GOT3 (cell line): ENCODE measurements around the gene FHIT.

ENCODE experiments used
- DNase-seq: peaks from one replicate; lab custom pipeline; 2025; ENCODE audit warnings: mixed read lengths; lab: John Stamatoyannopoulos, UW

Gene FHIT

DNA sequence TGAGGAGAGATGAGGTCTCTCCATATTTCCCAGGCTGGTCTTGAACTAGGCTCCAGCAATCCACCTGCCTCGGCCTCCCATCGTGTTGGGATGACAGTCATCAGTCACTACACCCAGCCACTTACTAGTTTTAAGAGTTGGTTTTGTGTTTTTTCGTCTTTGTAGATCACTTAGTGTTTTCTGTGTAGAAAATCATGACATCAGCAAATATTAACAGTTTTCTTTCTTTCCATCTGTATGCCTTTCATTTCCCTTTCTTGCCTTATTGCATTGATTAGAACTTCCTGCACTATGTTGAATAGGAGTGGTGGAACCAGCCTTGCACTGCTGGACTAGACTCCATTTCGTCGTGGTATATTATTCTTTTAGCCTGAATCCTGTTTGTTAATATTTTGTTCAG, 415.5 kb downstream of the FHIT start:
- DNase-seq, result no peak

DNA sequence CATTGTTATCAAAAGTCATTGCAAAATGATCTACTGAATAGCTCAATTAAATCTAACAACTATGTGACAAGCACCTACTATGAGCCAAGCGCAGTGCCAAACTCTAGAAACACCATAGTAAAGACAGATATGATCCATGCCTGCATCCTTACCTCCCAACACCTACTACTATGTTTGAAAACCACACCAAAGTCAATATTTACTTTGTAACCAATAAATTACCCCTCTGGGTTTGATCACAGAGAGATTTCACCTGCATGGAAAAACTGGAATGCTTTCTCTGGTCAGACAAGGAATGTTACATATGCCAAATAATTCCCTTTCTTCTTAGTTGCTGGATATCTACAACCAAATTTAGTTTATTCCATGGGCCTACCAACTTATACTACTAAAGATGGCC, 422.2 kb downstream of the FHIT start:
- DNase-seq, result no peak

DNA sequence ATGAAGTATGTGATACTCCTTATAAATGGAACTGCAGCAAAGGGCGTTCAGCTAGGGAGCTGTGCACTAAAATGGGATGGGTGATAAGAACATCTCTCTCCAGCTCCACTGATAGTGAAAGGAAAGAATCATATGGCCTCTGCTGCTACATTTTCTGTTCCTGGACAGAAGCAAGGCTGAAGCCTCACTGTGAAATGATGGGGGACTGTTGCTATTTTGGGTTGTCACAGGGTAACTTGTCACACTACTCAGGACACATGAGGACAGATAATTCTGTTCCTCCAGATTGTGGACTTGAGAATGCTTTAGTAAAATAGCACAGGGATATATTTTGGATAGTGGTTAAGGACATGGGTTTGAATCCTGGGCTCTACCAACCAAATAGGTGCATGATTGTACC, 423.6 kb downstream of the FHIT start:
- DNase-seq, result no peak

DNA sequence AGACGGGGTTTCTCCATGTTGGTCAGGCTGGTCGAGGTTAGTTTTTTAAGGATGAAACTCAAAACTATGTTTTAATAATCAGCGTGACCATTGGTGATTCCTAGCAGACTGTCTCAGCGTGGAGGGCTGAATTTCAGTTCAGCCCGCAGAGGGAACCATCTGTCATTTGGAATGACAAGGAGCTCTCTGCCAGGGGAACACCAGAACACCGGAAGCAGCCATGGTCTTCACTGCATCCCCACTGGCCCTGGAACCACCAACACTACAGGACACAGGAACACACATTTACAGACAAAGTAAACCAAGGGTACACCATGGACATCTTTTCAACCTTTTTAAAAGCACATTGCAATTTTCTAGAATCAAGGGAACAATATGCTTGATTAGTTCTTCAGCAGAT, 424.7 kb downstream of the FHIT start:
- DNase-seq, result no peak

DNA sequence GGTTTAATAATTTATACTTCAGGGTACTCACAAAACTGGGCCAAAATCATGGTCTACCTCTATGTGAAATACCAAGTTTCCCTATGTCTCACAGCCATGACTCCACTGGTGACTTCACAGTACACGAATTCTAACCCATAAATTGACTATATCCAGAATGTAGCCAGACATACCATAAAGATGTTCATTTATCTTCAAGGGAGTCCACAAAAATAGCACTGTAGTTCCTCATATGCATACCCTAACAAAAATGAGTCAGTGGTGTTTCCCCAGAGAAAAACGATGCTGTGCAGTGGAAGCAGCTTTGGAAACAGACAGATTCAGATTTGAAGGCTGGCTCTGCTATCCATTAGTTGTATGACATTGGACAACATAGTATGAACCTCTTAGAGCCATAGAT, 438.8 kb downstream of the FHIT start:
- DNase-seq, result no peak

DNA sequence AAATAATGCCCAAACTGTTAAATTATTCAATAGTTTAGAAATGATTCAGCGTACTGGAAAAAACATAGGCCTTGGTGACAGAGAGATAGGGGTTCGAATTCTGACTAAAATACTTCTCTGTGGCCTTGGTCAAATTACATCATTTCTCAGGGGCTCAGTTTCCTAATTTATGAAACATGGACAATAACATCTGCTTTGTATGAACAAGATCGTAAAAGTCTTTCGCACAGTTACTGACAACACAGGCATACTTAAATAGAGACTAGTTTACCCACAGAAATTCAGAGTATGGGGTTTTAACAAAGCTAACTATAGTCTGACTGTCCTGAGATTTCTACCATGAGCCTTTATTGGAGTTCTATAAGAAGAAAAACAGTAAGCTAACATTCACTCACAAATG, 440.4 kb downstream of the FHIT start:
- no peak for DNase-seq

DNA sequence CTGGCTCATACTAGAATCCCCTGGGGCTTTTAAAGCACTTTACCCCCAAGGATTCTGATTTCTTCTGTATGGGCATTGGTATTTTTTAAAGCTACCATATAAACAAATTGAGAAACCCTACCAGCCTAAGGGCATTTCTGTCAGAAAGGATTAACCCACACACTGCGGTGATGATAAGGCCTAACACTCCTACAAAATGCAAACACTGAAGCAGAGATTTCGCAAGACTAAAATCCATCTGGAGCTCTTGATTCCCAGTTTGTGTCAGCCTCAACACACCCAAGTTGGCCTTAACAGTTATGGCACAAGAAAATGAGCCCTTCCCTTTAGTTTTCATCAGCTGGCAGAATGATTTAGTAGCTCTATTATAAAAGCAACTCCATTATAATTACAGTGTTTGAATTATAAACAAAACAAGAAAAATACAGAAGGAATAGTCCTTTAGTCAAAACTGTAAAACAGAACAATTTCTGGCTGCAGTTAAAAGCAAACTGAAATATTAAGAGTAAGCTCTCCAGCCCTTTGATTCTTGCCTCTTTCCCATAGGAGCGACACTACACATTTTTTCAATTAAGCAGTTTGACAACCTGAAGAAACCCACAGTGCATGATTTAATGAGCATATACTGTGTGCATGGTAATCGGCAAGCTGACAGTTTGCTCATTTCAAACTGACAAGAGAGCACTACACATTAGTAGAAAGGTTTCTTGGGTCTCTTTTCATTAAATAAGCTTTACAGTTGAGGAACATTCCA, 441.2 kb downstream of the FHIT start:
- DNase-seq, result no peak

GRCh38 chr3:60803216-60804173, 447.8 kb downstream of the FHIT start:
- DNase-seq, result no peak

DNA sequence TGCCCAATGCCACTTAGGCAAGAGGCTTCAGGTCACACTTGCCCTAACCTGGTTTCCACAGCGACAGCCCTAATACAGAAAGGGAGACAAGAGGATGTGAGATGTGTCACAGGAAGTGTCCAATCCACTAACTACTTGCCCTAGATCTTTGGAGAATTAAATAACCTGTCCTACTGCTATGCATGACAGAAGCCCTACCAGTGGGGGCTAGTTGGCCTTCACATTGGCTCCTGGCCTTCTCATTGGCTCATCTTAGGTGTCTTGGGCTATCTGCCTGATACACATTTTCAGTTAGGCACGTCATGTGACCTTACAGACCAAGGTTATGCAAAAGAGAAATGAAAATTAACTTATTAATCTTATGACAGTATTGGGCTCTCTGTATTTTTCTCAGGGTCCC, 449.9 kb downstream of the FHIT start:
- no peak for DNase-seq

DNA sequence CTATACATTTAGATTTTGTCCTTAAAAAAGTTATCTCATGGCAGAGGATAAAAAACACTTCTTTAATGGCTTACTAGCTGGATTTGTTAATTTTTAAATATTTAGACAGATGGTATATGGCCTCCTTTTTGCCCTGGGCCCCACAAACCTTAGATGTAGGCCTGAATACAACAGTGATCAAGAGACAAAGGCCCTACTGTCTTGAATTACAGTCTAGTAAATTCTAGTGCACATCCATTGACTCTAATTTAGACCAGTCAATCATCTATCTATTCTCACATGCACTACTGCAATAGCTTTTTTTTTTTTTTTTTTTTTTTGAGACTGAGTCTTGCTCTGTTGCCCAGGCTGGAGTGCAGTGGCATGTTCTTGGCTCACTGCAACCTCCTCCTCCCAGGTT, 452.8 kb downstream of the FHIT start:
- no peak for DNase-seq

DNA sequence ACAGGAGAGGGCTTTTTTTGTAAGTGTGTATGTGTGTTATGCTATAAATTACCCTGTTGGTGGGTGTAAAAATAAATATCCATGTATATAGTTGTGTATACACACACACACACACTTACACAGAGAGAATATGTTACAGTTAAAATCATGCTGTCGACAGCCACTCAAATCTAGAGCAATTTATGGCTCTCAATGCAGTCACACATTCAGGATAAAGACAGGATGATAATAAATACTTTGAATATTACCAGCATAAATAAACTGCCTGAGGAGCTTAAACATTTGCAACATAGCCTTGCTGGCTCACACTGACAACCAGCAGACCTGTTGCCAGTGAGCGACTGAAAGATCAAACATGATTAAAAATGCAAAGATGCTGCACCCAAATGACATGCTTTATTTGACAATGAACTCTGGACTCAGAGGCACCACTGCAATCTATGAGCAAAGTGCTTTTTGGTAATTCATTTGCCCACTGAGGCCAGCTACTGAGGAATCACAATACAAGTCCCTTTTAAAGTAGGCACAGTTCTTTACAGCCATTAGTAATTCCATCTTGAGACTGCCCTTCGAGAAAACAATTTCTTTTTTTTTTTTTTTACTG, 458.9 kb downstream of the FHIT start:
- no peak for DNase-seq

DNA sequence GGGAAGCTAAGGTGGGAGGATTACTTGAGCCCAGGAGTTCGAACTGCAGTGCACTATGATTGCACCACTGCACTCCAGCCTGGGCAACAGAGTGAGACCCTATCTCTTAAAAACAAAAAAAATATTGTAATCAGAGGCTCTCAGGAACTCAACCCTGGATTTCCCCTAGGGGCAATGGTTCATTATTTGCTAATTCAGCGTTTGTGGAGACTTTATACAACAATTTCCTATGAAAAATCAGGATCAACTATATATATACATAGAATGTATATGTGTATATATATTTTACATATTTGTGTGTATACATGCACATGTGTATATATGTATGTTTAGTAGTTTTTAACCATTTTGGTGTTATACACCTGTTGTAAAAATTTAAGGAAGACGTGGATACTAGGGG, 463.1 kb downstream of the FHIT start:
- DNase-seq, result no peak

DNA sequence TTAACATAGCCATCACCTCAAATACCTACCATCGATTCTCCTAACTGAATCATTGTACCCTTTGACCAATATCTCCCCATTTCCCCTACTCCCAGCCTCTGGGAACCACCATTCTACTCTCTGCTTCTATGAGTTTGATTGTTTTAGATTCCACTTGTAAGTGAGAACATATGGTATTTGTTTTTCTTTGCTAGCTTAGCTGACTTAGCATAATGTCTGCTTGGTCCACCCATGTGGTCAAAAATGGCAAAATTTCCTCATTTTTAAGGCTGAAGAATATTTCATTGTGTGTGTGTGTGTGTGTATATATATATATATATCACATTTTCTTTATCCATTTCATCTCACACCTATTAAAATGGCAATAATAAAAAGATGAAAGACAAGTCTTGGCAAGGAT, 469.3 kb downstream of the FHIT start:
- DNase-seq, result no peak

- DNase-seq, result no peak
Measured at GRCh38 chr3:60779637-60780036, 471.6 kb downstream of the FHIT start.

GRCh38 chr3:60775985-60776384, 475.3 kb downstream of the FHIT start:
- no peak for DNase-seq

DNA sequence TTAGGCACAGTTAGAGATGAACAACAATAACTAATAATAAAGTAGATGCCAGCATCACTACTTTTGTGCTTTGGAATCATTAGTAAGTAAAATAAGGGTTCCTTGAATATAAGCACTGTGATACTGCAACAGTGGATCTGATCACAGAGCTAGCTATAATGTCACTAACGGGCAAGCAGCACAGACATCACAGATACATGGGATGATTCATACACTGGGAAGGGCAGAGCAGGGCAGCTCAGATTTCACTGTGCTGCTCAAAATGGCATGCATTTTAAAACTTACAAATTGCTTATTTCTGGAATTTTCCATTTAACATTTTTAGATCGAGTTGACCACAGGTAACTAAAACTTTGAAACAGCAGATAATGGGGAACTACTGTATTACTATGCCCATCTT, 476.6 kb downstream of the FHIT start:
- no peak for DNase-seq

DNA sequence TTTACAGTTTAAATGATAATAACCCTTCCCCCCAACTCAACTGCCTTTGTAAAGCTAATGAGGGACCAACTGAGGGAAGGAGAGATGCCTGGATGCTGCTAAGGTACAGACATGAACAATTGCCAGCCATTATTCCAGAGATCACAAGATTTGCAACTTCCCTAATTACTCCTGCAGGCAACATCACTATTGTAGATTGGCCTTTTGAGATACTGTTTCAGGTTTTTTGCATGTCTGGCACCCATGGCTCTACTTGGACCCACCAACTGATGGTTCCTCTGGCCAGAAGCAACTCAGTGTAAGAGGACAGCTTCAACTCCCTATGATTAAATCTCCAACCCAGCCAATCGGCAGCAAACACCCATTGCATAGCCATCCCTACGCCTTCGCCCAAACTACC, 478.7 kb downstream of the FHIT start:
- no peak for DNase-seq

DNA sequence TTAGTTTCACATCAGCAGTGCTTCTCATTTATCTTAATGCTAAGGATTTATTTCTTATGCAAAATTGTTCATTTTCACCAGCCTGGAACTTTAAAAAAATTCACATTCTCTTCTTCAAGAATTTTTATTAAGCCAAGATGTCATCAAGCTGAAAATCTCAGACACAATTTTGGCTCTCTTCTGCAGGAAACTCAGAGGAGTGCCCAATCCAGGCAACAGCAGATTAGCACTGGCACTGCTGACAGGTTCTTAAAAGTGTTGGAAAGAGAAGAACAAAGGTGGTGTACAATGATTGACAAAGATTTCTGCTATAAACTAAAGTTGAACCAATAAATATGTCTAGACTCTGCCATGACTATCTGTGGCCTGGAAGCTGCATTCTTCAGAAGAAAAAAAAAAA, 479.5 kb downstream of the FHIT start:
- no peak for DNase-seq

DNA sequence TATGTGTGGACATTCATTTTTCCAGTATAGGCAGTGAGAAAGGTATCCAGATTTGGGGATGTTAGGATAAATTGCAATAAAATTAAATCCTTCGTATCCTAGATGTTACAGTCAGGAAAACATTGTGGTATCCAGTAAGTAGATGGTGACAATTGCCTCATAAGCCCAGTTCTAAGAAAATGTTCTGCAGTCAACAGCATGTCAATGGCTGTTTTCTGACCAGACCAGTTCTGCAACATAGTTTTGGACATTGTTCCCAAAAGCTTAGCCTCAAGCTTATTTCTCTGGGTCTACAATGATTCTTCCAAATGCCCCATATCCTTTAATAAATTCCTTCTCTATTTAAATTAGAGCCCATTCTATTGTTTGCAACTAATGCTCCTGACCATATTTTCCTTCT, 480.7 kb downstream of the FHIT start:
- DNase-seq, result no peak

GRCh38 chr3:60767536-60767935, 483.7 kb downstream of the FHIT start:
- no peak for DNase-seq

GRCh38 chr3:60765776-60766175, 485.5 kb downstream of the FHIT start:
- no peak for DNase-seq

DNA sequence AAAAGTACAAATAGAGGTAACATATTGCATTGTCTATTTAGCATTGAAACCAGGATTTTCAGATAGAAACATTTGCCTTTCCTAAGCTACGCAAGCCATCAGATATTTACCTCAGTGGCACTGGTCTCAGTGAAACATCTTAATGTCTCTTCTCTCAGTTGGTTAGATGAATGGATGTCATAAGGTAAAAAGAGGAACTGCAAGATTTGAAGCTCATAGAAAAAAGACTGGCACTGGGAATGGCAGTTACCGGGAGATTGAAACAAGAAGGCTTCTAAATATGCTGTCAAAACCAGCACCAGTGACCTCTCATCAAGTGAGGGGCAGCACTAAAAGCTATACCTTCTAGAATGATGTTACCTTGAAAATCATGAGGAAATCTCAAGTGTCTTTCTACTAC, 486.4 kb downstream of the FHIT start:
- DNase-seq, result no peak

GRCh38 chr3:60760145-60760544, 491.1 kb downstream of the FHIT start:
- no peak for DNase-seq
